ENCODE data around the gene ENDOD1.

ENDOD1 gene

GRCh38 chr11:95068549-95068948 is 21.1 kb upstream of the ENDOD1 start:
- TF ChIP-seq FOXP2 (optimal IDR thresholded peaks at IDR 0.05; ENCODE audit: control extremely low read depth, extremely low read length, insufficient read depth) (no peak), EZH2 (IDR thresholded peaks at IDR 0.05) (no peak), POLR2AphosphoS5 (IDR thresholded peaks at IDR 0.05; ENCODE audit: borderline replicate concordance, low read depth, low read length) (no peak)

GRCh38 chr11:95070471-95070870 is 19.2 kb upstream of the ENDOD1 start:
- H3K4me3 ChIP-seq, result no peak overlapping the region
- no peak for TF ChIP-seq POLR2AphosphoS5 (IDR thresholded peaks at IDR 0.05; ENCODE audit: borderline replicate concordance, low read depth, low read length)
- no peak for TF ChIP-seq FOXP2 (optimal IDR thresholded peaks at IDR 0.05; ENCODE audit: control extremely low read depth, extremely low read length, insufficient read depth)
- TF ChIP-seq EZH2 (IDR thresholded peaks at IDR 0.05), result no peak
- no peaks in the 10 kb centered on the region for H3K36me3 ChIP-seq (ENCODE audit: insufficient read depth, low read length)
- H3K27ac ChIP-seq, result no peak overlapping the region
- no peak overlapping the region for H3K9ac ChIP-seq (ENCODE audit: insufficient read length)
- H3K9me3 ChIP-seq (ENCODE audit: low read depth, low read length), result no peaks in the 10 kb centered on the region
- no peak for DNase-seq (ENCODE audit: low read depth, low spot score)

More at GRCh38 chr11:95068549-95068948, 21.1 kb upstream of the ENDOD1 start:
- no peaks in the 10 kb centered on the region for H3K36me3 ChIP-seq (ENCODE audit: insufficient read depth, low read length)
- peak overlapping the region; percentile 37 for H3K9ac ChIP-seq (ENCODE audit: insufficient read length)
- H3K9me3 ChIP-seq (ENCODE audit: low read depth, low read length), result no peaks in the 10 kb centered on the region
- H3K4me3 ChIP-seq, result peak overlapping the region; percentile 89
- no peak overlapping the region for H3K27ac ChIP-seq
- no peak for DNase-seq (ENCODE audit: low read depth, low spot score)

DNA sequence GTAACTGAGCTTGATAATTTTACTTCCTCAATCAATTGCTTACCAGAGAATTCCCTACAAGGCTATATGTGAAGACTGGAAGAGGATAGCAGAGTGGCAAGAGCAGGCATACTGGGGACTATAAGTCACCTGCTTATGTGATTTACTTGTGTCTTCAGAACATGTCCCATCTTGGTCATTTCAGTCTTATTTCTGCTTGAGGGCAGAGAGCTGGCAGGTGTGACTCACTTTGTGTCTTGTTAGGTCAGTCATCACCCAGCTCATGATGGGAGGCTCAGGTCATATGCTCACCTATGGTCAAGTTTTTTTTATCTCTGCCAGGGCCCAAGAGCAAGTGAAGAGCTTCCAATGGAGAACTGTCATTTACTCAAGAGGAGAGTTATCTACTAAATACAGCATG is 16.7 kb upstream of the ENDOD1 start:
- H3K9me3 ChIP-seq (ENCODE audit: low read depth, low read length), result no peaks in the 10 kb centered on the region
- no peak overlapping the region for H3K27ac ChIP-seq
- no peak for DNase-seq (ENCODE audit: low read depth, low spot score)
- no peak overlapping the region for H3K9ac ChIP-seq (ENCODE audit: insufficient read length)
- no peak overlapping the region for H3K4me3 ChIP-seq
- no peak for TF ChIP-seq FOXP2 (optimal IDR thresholded peaks at IDR 0.05; ENCODE audit: control extremely low read depth, extremely low read length, insufficient read depth)
- no peak for TF ChIP-seq POLR2AphosphoS5 (IDR thresholded peaks at IDR 0.05; ENCODE audit: borderline replicate concordance, low read depth, low read length)
- no peak for TF ChIP-seq EZH2 (IDR thresholded peaks at IDR 0.05)
- no peaks in the 10 kb centered on the region for H3K36me3 ChIP-seq (ENCODE audit: insufficient read depth, low read length)

- H3K27ac ChIP-seq, result no peak overlapping the region
- no peak overlapping the region for H3K9ac ChIP-seq (ENCODE audit: insufficient read length)
- TF ChIP-seq POLR2AphosphoS5 (IDR thresholded peaks at IDR 0.05; ENCODE audit: borderline replicate concordance, low read depth, low read length) (no peak), EZH2 (IDR thresholded peaks at IDR 0.05) (no peak), FOXP2 (optimal IDR thresholded peaks at IDR 0.05; ENCODE audit: control extremely low read depth, extremely low read length, insufficient read depth) (no peak)
- no peak overlapping the region for H3K4me3 ChIP-seq
- no peak for DNase-seq (ENCODE audit: low read depth, low spot score)
- no peaks in the 10 kb centered on the region for H3K36me3 ChIP-seq (ENCODE audit: insufficient read depth, low read length)
- H3K9me3 ChIP-seq (ENCODE audit: low read depth, low read length), result no peaks in the 10 kb centered on the region
Measured at GRCh38 chr11:95074792-95075563, 14.7 kb upstream of the ENDOD1 start.

- Histone ChIP-seq H3K27ac (no peak overlapping the region), H3K4me3 (no peak overlapping the region), H3K9ac (ENCODE audit: insufficient read length) (no peak overlapping the region), H3K36me3 (ENCODE audit: insufficient read depth, low read length) (no peaks in the 10 kb centered on the region), H3K9me3 (ENCODE audit: low read depth, low read length) (no peaks in the 10 kb centered on the region)
- DNase-seq (ENCODE audit: low read depth, low spot score), result no peak
- TF ChIP-seq POLR2AphosphoS5 (IDR thresholded peaks at IDR 0.05; ENCODE audit: borderline replicate concordance, low read depth, low read length) (no peak), FOXP2 (optimal IDR thresholded peaks at IDR 0.05; ENCODE audit: control extremely low read depth, extremely low read length, insufficient read depth) (no peak), EZH2 (IDR thresholded peaks at IDR 0.05) (no peak)
Measured at GRCh38 chr11:95076416-95076815, 13.2 kb upstream of the ENDOD1 start.

GRCh38 chr11:95076981-95077380 is 12.7 kb upstream of the ENDOD1 start:
- Histone ChIP-seq H3K9me3 (ENCODE audit: low read depth, low read length) (no peaks in the 10 kb centered on the region), H3K27ac (no peak overlapping the region), H3K9ac (ENCODE audit: insufficient read length) (no peak overlapping the region), H3K36me3 (ENCODE audit: insufficient read depth, low read length) (no peaks in the 10 kb centered on the region), H3K4me3 (no peak overlapping the region)
- no peak for TF ChIP-seq EZH2 (IDR thresholded peaks at IDR 0.05)
- no peak for TF ChIP-seq FOXP2 (optimal IDR thresholded peaks at IDR 0.05; ENCODE audit: control extremely low read depth, extremely low read length, insufficient read depth)
- TF ChIP-seq POLR2AphosphoS5 (IDR thresholded peaks at IDR 0.05; ENCODE audit: borderline replicate concordance, low read depth, low read length), result no peak
- DNase-seq (ENCODE audit: low read depth, low spot score), result no peak

GRCh38 chr11:95078526-95078925 is 11.1 kb upstream of the ENDOD1 start:
- Histone ChIP-seq H3K4me3 (no peak overlapping the region), H3K9ac (ENCODE audit: insufficient read length) (no peak overlapping the region), H3K27ac (no peak overlapping the region), H3K9me3 (ENCODE audit: low read depth, low read length) (no peaks in the 10 kb centered on the region), H3K36me3 (ENCODE audit: insufficient read depth, low read length) (no peaks in the 10 kb centered on the region)
- DNase-seq (ENCODE audit: low read depth, low spot score), result no peak
- TF ChIP-seq EZH2 (IDR thresholded peaks at IDR 0.05), result no peak

- no peaks in the 10 kb centered on the region for H3K36me3 ChIP-seq (ENCODE audit: insufficient read depth, low read length)
- H3K9ac ChIP-seq (ENCODE audit: insufficient read length), result no peak overlapping the region
- no peak for TF ChIP-seq FOXP2 (optimal IDR thresholded peaks at IDR 0.05; ENCODE audit: control extremely low read depth, extremely low read length, insufficient read depth)
- TF ChIP-seq EZH2 (IDR thresholded peaks at IDR 0.05), result no peak
- no peak for TF ChIP-seq POLR2AphosphoS5 (IDR thresholded peaks at IDR 0.05; ENCODE audit: borderline replicate concordance, low read depth, low read length)
- H3K4me3 ChIP-seq, result no peak overlapping the region
- DNase-seq (ENCODE audit: low read depth, low spot score), result no peak
- no peaks in the 10 kb centered on the region for H3K9me3 ChIP-seq (ENCODE audit: low read depth, low read length)
- H3K27ac ChIP-seq, result no peak overlapping the region
Measured at GRCh38 chr11:95081010-95081409, 8.6 kb upstream of the ENDOD1 start.

DNA sequence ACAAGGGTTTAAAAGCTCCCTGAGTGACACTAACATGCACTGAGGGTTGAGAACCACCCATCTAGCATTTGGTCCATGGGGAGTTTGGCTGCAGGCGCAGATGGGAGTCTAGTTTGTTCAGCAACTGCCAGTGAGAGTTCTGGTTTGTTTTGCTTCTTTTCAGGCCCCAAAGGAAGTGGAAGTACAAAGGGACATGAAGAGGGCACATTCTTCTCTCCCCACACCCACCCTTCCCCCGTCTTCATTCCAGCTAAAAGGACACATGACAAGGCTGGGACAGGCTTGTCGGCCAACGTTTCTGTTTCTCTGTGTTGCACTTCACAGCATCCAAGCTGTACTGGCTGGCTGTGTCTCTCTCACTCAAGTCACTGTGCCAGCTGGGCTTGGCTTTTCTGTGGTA is 8.2 kb upstream of the ENDOD1 start:
- Histone ChIP-seq H3K9ac (ENCODE audit: insufficient read length) (no peak overlapping the region), H3K4me3 (no peak overlapping the region), H3K27ac (no peak overlapping the region), H3K36me3 (ENCODE audit: insufficient read depth, low read length) (no peaks in the 10 kb centered on the region), H3K9me3 (ENCODE audit: low read depth, low read length) (no peaks in the 10 kb centered on the region)
- TF ChIP-seq EZH2 (IDR thresholded peaks at IDR 0.05) (no peak), FOXP2 (optimal IDR thresholded peaks at IDR 0.05; ENCODE audit: control extremely low read depth, extremely low read length, insufficient read depth) (no peak), POLR2AphosphoS5 (IDR thresholded peaks at IDR 0.05; ENCODE audit: borderline replicate concordance, low read depth, low read length) (no peak)
- DNase-seq (ENCODE audit: low read depth, low spot score), result no peak
